Head of caudate nucleus (tissue), 42 donors: Measurements from ENCODE around the gene BCAS3.

Experiments used
- DNase-seq, 42 donors: peaks; one replicate each; pipeline versions ENCODE4 v3.0.0 to v3.0.0-alpha.2; 2020 to 2021; ENCODE audit warnings: mixed read lengths in 7 of 42
- intact Hi-C: fragments of 100-400 bp; cut with DNase I; formaldehyde crosslinking; loops from one replicate; pipeline ENCODE4 v1.15.0; 2022

The BCAS3 gene

GRCh38 chr17:61265397-61265796 lies 587.7 kb downstream of the BCAS3 start:
- intact Hi-C loops, result no loop called here

GRCh38 chr17:61267847-61268246 lies 590.2 kb downstream of the BCAS3 start:
- intact Hi-C loops, result no loop called here
- no peak for DNase-seq

More at GRCh38 chr17:61265397-61265796, 587.7 kb downstream of the BCAS3 start:
- no peak for DNase-seq

DNA sequence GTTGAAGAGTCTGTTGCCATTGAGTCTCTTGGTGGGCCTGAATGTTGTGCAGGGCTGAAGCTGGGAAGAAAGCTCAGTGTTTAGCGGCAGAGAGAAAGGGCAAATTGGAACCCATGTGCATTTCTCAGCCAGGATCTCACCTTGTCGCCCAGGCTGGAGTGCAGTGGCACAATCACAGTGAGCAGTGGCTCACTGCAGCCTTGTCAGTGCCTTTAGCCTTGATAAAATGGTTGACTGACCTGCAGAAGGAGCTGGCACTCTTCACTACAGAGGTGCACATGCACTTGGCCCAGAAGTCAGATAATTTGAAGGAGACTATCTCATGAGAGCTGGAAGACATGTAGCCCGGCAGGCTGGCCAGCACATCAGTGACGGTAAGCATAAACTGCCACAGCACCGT lies 597.7 kb downstream of the BCAS3 start:
- DNase-seq, result no peak
- intact Hi-C loops, result no loop called here

GRCh38 chr17:61276806-61277205 lies 599.2 kb downstream of the BCAS3 start:
- no peak for DNase-seq
- intact Hi-C loops, result no loop called here

GRCh38 chr17:61279476-61280145 lies 602.0 kb downstream of the BCAS3 start:
- intact Hi-C loops, result no loop called here
- DNase-seq, result no peak

GRCh38 chr17:61280338-61280737 lies 602.7 kb downstream of the BCAS3 start:
- intact Hi-C loops, result no loop called here

DNA sequence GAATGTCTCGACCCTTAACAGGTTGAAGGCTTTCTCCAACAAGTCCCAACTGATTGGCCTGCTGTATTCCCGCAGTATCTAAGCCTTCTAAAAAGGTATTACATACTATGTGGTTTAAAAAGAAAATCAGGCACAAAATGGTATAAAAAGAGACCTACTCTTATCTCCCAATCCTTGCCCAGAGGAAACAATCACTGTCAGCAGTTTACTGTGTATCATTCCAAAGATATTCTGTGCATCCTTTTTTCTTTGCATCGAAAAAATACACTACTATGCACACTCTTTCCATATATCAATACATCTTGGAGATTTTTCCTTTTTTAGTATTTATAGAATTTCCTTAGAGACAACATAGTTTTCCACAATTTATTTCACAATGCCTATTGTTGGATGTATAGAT lies 603.2 kb downstream of the BCAS3 start:
- no peak for DNase-seq
- intact Hi-C loops, result no loop called here

More at GRCh38 chr17:61280338-61280737, 602.7 kb downstream of the BCAS3 start:
- DNase-seq, result no peak

DNA sequence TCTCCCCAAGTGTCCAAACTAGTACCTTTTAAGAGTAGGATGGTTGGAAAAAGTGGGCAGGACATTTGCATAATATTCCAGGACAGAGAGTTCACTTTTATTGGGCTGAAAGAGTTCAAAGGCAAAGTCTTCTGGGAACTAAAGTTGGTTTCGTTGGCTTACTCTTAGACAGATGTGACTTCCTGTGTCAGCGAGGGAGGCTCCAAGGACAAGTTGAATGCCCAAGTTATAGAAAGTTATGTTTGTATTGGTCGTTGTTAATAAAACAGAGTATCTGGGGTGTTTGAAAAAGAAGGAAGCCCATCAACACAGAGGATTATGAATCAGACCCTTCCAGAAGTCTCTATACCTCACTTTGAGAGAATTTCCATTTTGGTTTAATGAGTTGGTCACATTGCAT lies 604.7 kb downstream of the BCAS3 start:
- intact Hi-C loops, result no loop called here
- no peak for DNase-seq

- intact Hi-C loops, result no loop called here
- DNase-seq, result no peak
Observed at GRCh38 chr17:61283043-61283442, 605.4 kb downstream of the BCAS3 start.

GRCh38 chr17:61284174-61284573 lies 606.5 kb downstream of the BCAS3 start:
- no peak for DNase-seq
- intact Hi-C loops, result no loop called here

DNA sequence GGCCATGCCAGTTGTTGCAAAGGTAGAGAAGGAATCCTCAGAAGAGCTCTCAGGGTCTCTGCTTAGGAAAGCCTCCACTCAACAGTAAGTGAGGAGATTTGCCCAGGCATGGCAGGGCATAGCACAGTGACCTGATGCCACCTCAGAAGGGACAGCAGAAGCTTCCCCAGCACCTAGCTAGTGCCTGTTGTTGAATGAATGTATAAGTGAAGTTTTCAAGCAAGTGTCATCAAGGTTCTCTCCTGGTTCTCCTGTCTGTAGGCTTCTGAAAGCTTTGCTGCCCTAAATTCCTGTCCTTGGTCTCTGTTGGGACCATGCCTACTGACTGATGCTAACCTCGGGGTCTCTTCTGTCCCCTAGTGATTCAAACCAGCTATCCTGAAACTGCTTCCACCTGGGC lies 607.1 kb downstream of the BCAS3 start:
- intact Hi-C loops, result no loop called here
- DNase-seq, result no peak

- peak in 1 of 42 donors; percentile 3 for DNase-seq
- intact Hi-C loops, result no loop called here
Observed at GRCh38 chr17:61285526-61286320, 608.1 kb downstream of the BCAS3 start.

- no peak for DNase-seq
- intact Hi-C loops, result no loop called here
Observed at GRCh38 chr17:61286449-61286848, 608.8 kb downstream of the BCAS3 start.

DNA sequence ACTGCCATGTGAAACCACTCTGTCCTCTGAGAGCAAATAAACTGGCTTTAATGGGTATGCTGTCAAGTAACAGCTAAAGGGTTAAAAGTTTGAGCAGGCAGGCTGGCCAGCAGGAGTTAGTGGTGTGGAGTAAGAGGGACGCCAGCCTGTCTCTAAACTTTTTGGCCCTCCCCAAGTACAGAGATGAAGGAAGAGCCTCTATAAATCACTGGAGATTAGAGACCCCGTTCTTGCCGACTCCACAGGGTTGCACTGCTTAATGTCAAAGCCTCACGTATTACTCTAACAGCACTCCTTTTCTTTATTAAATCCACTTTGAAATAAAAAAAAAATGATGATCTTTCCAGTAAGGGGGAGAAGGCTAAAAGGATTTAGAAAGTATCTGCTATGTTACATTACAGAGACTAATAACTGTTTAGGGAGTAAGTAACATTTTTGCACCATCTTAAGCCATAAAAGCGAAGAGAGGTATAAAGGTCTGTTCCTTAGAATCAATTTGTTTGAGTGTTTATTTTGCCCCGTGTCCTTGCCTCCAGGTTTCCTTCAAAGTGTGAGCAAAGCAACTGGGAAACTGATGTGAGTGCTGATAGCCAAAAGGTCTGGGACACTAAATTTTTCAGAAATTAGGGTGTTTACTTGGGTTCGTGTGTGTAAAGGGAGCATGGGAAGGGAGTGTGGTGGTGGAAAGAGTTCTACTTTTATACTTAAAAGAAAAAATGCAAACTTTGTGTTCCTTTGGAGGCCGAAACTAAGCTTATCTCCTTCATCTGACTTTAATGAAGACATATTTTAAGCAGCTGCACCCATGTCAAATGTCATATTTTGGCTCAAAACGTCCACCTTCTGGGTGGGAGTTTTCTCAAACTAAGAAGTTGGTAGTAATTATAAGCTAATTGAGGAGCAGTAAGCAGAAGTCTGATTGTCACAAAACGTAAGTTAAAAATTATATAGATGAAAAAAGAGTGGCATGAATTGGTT lies 612.0 kb downstream of the BCAS3 start:
- DNase-seq, result no peak
- intact Hi-C loops, result no loop called here

GRCh38 chr17:61291451-61292285 lies 614.0 kb downstream of the BCAS3 start:
- intact Hi-C loops, result no loop called here

DNA sequence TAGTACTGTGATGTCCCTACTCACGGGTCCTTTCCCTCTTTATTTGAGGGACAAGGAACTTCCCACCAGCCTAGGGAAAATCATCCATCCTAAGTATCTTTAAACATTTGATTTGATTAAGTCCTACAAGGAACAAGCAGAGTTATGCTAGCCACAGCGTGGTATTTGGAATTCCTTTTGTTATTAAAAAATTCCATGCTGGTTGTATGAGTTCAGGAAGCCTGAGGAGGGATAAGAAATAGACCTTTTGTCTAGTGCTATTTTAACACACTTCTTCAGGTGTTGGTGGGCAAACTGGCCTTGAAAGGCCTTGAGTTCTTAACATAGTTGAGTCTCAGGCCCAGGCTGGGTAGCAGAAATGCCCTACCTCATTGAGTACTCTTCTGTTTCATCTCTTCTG lies 616.6 kb downstream of the BCAS3 start:
- intact Hi-C loops, result no loop called here
- no peak for DNase-seq

More at GRCh38 chr17:61291451-61292285, 614.0 kb downstream of the BCAS3 start:
- DNase-seq, result no peak

DNA sequence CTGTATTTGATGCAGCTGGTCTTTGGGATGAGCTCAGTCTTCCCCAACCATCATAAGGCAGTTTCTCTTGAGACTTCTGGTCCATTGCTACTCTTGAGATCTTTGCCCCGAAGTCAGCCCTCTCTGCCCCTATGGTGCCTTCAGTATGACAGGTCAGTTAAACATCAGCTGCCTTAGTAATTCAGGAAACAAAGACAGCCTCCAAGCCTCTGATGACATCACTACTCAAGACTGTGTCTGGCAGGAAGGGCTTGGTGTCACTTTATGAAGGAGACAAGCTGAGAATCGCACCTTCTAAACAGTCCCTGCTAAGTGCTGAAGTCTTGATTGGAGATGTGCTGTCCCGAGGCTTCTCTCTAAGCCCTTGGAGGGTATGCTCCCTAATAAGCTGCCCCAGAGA lies 617.1 kb downstream of the BCAS3 start:
- intact Hi-C loops, result no loop called here
- no peak for DNase-seq

DNA sequence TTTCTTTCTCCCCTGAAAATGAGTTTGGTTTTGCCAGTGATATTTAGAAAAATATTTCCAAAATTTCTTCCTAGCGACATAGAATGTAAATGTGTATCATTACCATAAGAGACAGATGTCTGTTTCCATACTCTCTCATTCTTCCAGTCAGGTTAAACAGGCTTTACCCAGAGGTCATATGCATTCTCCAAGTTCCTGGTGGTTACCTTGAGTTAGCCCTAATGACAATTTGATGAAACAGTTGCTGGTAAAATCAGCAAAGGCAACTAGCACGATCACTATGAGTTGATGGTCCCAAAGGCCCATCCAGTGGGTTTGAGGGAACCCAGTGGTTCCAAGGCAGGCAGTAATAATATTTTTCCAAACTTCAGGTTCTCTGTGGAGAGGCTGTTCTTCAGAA lies 618.4 kb downstream of the BCAS3 start:
- intact Hi-C loops, result no loop called here
- DNase-seq, result peak in 1 of 42 donors; percentile 4
